Activated CD4-positive, CD25-positive, alpha-beta regulatory T cell treated with anti-CD3 and anti-CD28 coated beads, Interleukin-2, amount 50 U/mL, for 16 hours (primary cell): ENCODE measurements around the gene C12orf57.

Experiments
- DNase-seq: peaks from one replicate; pipeline ENCODE4 v3.0.0-alpha.2; 2020; ENCODE audit warnings: low read depth, low spot score

Gene C12orf57

GRCh38 chr12:6964605-6965025 lies 20.8 kb downstream of the C12orf57 start:
- DNase-seq = no peak

- DNase-seq = peak; percentile 80
These were observed 21.3 kb downstream of the C12orf57 start for GRCh38 chr12:6965026-6965661.

- DNase-seq = no peak
These were observed 21.9 kb downstream of the C12orf57 start for GRCh38 chr12:6965714-6966113.

- no peak for DNase-seq
These were observed 22.5 kb downstream of the C12orf57 start for GRCh38 chr12:6966351-6966750.

DNA sequence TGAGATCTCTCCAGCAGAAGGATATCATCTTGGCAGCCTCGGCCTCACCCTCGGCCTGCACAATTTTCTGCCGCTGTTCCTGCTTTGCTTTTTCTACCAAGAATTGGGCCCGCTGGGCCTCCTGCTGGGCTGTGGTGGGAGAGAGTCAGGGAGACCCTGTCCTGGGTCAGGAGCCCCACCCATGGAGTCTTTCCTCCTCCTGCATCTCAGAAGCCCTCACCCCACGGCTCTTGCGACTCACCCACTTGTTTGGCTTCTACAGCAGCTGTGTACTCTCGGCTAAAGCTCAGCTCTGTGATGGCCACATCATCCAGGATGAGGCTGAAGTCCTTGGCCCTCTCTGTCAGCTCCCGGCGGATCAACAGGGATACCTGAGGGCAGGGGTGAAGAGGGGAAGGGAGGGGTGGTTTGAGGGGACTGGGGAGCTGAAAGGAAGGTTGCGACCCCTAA lies 23.9 kb downstream of the C12orf57 start:
- no peak for DNase-seq

DNA sequence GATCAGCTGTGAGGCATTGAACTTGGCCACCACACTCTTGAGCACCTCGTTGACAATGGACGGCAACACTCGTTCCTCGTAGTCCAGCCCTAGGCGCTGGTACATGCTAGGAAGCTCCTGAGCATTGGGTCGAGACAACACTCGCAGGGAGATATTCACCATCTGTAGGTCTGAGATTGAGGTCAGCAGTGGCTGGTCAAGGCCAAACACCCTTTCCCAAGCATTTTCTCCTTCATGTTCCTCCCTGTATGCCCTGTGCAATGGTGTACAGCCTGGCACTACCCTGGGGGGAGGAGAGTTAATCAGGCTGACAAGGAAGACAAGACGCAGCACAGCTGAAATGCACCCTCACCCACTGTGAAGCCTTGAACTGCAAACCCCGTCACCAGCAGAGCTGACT lies 24.6 kb downstream of the C12orf57 start:
- DNase-seq = no peak

DNA sequence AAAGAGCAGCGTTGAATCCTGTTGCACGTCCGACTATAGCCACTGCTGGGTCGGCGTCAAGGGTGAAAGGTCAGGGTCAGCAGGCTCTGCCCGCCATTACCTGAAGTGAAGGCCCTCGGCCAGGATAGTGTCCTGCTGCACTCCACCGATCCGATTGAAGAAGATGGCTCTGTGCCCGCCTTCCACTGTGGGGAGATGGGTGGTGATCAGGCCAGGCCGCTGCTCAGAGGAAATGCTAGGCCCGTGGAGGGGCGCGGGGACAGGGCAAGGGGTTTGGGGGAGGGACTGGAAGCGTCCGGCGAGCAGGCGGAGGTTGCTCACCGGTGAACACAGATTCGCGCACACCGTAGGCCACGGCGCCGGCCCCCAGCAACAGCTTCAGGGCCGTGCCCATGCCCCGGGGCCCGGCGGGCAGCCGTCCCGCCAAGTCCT lies 26.3 kb downstream of the C12orf57 start:
- DNase-seq = no peak

- no peak for DNase-seq
These were observed 30.4 kb downstream of the C12orf57 start for GRCh38 chr12:6974180-6974579.

- no peak for DNase-seq
These were observed 31.6 kb downstream of the C12orf57 start for GRCh38 chr12:6975297-6976032.

DNA sequence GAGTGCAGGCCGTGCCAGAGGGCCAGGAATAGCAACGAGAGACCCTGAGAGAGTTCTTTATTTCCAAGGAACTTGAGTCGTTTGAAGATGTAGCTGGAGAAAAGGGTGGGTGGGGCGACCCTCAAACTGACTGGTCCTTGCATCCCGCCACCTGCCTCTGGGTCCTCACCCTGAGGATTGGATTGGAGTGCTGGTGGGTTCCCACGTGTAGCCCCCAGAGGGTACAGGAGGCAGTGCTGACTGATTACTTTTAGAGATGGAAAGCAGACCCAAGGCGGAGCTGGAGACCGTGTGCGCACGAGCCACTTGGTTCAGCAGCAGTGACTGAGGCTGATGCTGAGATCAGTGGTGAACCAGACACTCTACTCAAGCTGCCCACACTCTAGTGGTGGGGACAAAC lies 33.8 kb downstream of the C12orf57 start:
- no peak for DNase-seq

DNA sequence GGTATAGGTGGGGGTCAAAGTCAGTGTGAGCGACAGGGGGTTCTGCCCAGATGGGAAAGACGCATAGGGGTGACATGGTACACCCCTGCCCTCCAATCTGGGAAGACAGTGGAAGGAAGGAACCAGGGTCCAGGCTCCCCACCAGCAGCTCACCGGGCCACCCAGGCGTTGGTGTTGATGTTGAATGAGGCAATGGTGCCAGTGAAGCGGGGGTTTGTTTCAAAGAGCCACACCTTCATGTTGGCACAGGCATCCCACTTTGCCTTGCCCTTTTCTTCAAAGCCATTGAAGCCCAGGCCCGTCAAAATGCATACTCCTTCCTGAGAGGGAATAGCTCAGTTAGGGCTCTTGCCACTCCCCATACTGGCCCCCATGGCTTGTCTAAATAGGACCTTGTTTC lies 34.4 kb downstream of the C12orf57 start:
- no peak for DNase-seq

DNA sequence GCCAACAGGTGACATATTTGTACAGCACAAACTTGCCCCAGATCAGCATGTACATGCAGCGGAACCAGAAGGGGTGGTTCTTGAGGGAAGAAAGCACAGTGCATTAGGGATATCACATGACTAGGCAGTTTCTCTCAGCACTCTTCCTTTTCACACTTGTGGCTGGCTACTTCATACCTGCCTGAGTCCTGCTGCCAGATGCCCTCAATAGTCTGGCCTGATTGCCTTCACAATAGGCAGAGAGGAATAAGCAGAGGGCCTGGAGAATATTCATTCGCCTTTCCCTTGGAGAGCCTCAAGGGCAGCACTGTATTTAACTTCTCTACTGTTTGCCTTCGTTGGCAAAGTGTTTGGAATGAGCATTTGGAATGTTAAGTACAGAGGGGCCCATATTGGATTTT lies 34.8 kb downstream of the C12orf57 start:
- DNase-seq = no peak

GRCh38 chr12:6979021-6979420 lies 35.2 kb downstream of the C12orf57 start:
- DNase-seq = no peak

DNA sequence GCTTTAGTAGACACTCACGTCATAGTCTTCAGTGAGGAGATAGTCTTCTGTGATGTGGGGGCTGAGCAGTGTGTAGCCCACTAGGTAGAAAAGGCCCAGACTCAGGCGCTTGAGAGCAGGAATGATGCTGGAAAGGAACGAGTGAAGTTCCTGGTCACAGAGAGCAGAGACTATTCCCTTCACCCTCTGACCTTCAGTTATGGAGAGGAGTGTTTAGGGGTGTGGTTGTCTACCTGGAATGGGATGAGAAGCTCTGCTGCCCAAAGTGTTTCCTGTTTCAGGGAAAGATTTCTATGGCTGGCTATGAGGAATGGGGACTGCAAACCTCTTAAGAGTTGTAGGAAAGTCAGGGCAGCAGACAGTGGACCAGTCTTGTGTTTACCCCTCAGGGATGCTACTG lies 35.6 kb downstream of the C12orf57 start:
- DNase-seq = no peak

GRCh38 chr12:6980075-6980474 lies 36.3 kb downstream of the C12orf57 start:
- DNase-seq = no peak

- DNase-seq = no peak
These were observed 36.9 kb downstream of the C12orf57 start for GRCh38 chr12:6980740-6981139.

GRCh38 chr12:6981152-6982052 lies 37.6 kb downstream of the C12orf57 start:
- no peak for DNase-seq

DNA sequence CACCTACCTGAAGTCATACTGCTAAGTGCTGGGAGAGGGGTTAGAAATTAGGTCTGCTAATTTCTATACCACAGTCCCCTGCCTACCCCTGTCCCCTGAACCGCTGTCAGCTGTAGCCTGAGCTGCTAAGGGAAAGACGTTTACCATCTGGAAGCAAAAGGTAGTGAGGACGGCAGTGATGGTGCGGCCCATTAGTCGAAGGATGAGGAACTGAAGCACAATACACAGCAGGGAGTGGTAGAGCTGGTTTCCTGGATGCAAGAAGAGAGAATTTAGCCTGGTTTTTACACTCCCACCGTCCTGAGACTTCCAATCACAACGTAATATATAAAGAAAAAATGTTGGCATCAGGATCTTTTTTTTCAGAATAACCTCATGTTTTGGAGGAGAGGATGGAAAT lies 38.7 kb downstream of the C12orf57 start:
- DNase-seq = no peak

DNA sequence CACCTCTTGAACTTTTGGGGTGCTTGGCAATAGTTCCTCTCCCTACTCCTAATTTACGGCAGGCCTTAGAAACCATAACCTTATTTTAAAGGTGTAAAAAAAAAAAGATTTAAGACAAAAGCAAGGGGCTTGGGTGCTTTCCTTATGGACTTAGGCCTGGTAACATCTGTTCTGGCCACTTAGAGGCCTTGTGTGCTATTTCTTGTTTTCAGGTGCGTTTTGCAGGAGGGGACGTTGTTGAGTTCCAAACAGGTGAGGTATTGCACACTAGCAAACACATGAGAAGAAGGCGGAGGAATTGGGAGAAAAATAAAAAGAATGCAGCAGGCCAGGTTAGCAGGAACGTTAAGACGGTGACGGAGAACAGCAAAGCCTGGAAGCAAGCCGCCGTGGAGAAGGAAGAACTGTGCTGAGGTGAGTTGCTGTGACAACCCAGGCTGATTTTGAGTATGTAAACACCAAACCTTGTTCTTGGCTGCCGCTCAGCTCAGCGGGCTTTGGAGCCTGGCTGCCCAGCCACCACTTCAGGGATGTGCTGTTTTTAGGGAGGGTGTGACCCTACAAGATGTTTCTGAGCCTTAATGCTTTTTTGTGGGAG lies 44.2 kb downstream of the C12orf57 start:
- no peak for DNase-seq
